Esophagus (tissue), 2 donors: ENCODE results near the gene ANTKMT. TPM values are rescaled to one million over a fixed set of nuclear protein-coding genes. Genes with fewer than 3 reads are reported as not detected.

Source experiments
- H3K27ac ChIP-seq, 2 donors: one replicate each; pipeline ENCODE4 v1.5.1; 2013; ENCODE audit warnings: low read depth in 2 of 2, mild to moderate bottlenecking in 2 of 2, inconsistent platforms in 1 of 2, low read length in 1 of 2, moderate library complexity in 1 of 2
- H3K27me3 ChIP-seq, 2 donors: one replicate each; pipeline ENCODE4 v1.6.1; 2013; ENCODE audit warnings: low read length in 2 of 2, control low read depth in 1 of 2, mild to moderate bottlenecking in 1 of 2; ENCODE audit not compliant: insufficient read depth in 2 of 2, control insufficient read depth in 1 of 2
- H3K36me3 ChIP-seq, 2 donors: one replicate each; pipeline ENCODE4 v1.6.1; 2013; ENCODE audit warnings: low read length in 1 of 2; ENCODE audit not compliant: control insufficient read depth in 2 of 2, insufficient read depth in 2 of 2
- H3K4me1 ChIP-seq, 2 donors: one replicate each; pipeline ENCODE4 v1.6.1; 2013; ENCODE audit warnings: low read length in 1 of 2; ENCODE audit not compliant: control insufficient read depth in 2 of 2, insufficient read depth in 2 of 2
- H3K4me3 ChIP-seq, 2 donors: one replicate each; pipeline ENCODE4 v1.5.1; 2013; ENCODE audit warnings: low read length in 2 of 2, mild to moderate bottlenecking in 2 of 2, low read depth in 1 of 2, moderate library complexity in 1 of 2
- H3K9me3 ChIP-seq, 2 donors: one replicate each; pipeline ENCODE4 v1.6.1; 2013; ENCODE audit warnings: mild to moderate bottlenecking in 2 of 2, low read depth in 1 of 2, low read length in 1 of 2, moderate library complexity in 1 of 2; ENCODE audit not compliant: control insufficient read depth in 2 of 2, insufficient read depth in 1 of 2
- WGBS, 2 donors: extraction: QIAGEN DNeasy Blood & Tissue Kit; methylation state at CpG; one replicate each; pipeline ENCODE4 v1.1.7; 2013; 5-methylcytosine and 5-hydroxymethylcytosine counted together
- polyA plus RNA-seq, 2 donors: library from polyadenylated mRNA; stranded (reverse); fragments of 200-250 nt; gene quantifications; one replicate each; pipeline ENCODE4 v1.2.3, GENCODE V29; 2013
- donor health status: healthy with polysubstance abuse.
- donor health status: Bipolar disorder and iron deficiency.

Gene ANTKMT
- polyA plus RNA-seq, 2 donors = 17.9 to 22.4 TPM

- H3K36me3 ChIP-seq = no peaks in the 10 kb centered on the region
- no peak overlapping the region for H3K27ac ChIP-seq
- H3K27me3 ChIP-seq = no peaks in the 10 kb centered on the region
- no peaks in the 10 kb centered on the region for H3K9me3 ChIP-seq
- WGBS, 2 donors = 51 to 57% methylated on average over 22 of the region's 22 CpGs
- peaks cover 0 to 5% of the 10 kb centered on the region in 2 donors for H3K4me1 ChIP-seq
- no peak overlapping the region for H3K4me3 ChIP-seq
Observed at GRCh38 chr16:761625-762513, 40.9 kb downstream of the ANTKMT start.

GRCh38 chr16:762595-763268 is 41.8 kb downstream of the ANTKMT start:
- 71 to 76% methylated on average over 17 of the region's 17 CpGs for WGBS, 2 donors
- H3K4me1 ChIP-seq = peaks cover 2 to 5% of the 10 kb centered on the region in 2 donors
- no peaks in the 10 kb centered on the region for H3K9me3 ChIP-seq
- no peak overlapping the region for H3K4me3 ChIP-seq
- no peaks in the 10 kb centered on the region for H3K36me3 ChIP-seq
- no peaks in the 10 kb centered on the region for H3K27me3 ChIP-seq
- H3K27ac ChIP-seq = no peak overlapping the region

- Histone ChIP-seq H3K36me3 (no peaks in the 10 kb centered on the region), H3K9me3 (no peaks in the 10 kb centered on the region), H3K27me3 (no peaks in the 10 kb centered on the region), H3K4me3 (no peak overlapping the region), H3K4me1 (peaks cover 2 to 7% of the 10 kb centered on the region in 2 donors), H3K27ac (no peak overlapping the region)
- WGBS, 2 donors = 57 to 62% methylated on average over 20 to 21 of the region's 21 CpGs
Observed at GRCh38 chr16:763369-764183, 42.6 kb downstream of the ANTKMT start.

GRCh38 chr16:764184-764750 is 43.3 kb downstream of the ANTKMT start:
- Histone ChIP-seq H3K27ac (no peak overlapping the region), H3K27me3 (no peaks in the 10 kb centered on the region), H3K36me3 (no peaks in the 10 kb centered on the region), H3K4me3 (no peak overlapping the region), H3K9me3 (no peaks in the 10 kb centered on the region), H3K4me1 (peaks cover 2 to 9% of the 10 kb centered on the region in 2 donors)
- WGBS, 2 donors = 60 to 74% methylated on average over 20 of the region's 20 CpGs

GRCh38 chr16:764848-765487 is 44.0 kb downstream of the ANTKMT start:
- Histone ChIP-seq H3K27ac (no peak overlapping the region), H3K9me3 (no peaks in the 10 kb centered on the region), H3K4me3 (no peak overlapping the region), H3K27me3 (no peaks in the 10 kb centered on the region), H3K4me1 (peaks cover 2 to 8% of the 10 kb centered on the region in 2 donors), H3K36me3 (no peaks in the 10 kb centered on the region)
- 77 to 84% methylated on average over 37 to 38 of the region's 38 CpGs for WGBS, 2 donors

GRCh38 chr16:765488-765865 is 44.5 kb downstream of the ANTKMT start:
- Histone ChIP-seq H3K4me1 (peaks cover 2 to 6% of the 10 kb centered on the region in 2 donors), H3K9me3 (no peaks in the 10 kb centered on the region), H3K27me3 (no peaks in the 10 kb centered on the region), H3K4me3 (no peak overlapping the region), H3K27ac (no peak overlapping the region), H3K36me3 (no peaks in the 10 kb centered on the region)
- WGBS, 2 donors = 86 to 93% methylated on average over 28 to 29 of the region's 29 CpGs

- Histone ChIP-seq H3K27me3 (no peaks in the 10 kb centered on the region), H3K9me3 (no peaks in the 10 kb centered on the region), H3K4me3 (no peak overlapping the region), H3K27ac (no peak overlapping the region), H3K4me1 (peaks cover 2 to 6% of the 10 kb centered on the region in 2 donors), H3K36me3 (no peaks in the 10 kb centered on the region)
- WGBS, 2 donors = 78 to 81% methylated on average over 28 to 29 of the region's 29 CpGs
Observed at GRCh38 chr16:766008-766819, 45.3 kb downstream of the ANTKMT start.

GRCh38 chr16:766820-767640 is 46.1 kb downstream of the ANTKMT start:
- Histone ChIP-seq H3K9me3 (no peaks in the 10 kb centered on the region), H3K4me3 (no peak overlapping the region), H3K4me1 (peaks cover 2 to 5% of the 10 kb centered on the region in 2 donors), H3K27me3 (no peaks in the 10 kb centered on the region), H3K27ac (no peak overlapping the region), H3K36me3 (no peaks in the 10 kb centered on the region)
- 62 to 64% methylated on average over 34 to 38 of the region's 48 CpGs for WGBS, 2 donors
